Left lung (tissue), 10 donors: Measurements from ENCODE around the gene ECI1. TPM values are rescaled to one million over a fixed set of nuclear protein-coding genes. Genes with fewer than 3 reads are reported as not detected.

Source experiments
- ATAC-seq: fragments of 200-7000 bp; cut with Tn5 transposase; one replicate; pipeline ENCODE4 v1.9.1; 2020; ENCODE audit warnings: moderate library complexity
- DNase-seq, 4 donors: peaks; one replicate each; pipeline ENCODE4 v3.0.0-alpha.2; 2013 to 2020
- H3K27ac ChIP-seq, 2 donors: fragments of 200-600 bp; sonication (generic) in 1 of 2; one replicate each; pipeline versions ENCODE4 v1.5.0 to v1.8.0; 2020 to 2021
- H3K27me3 ChIP-seq, 2 donors: fragments of 200-600 bp; sonication (generic) in 1 of 2; one replicate each; pipeline versions ENCODE4 v1.5.0 to v1.8.0; 2020 to 2021
- H3K36me3 ChIP-seq, 2 donors: fragments of 200-600 bp; sonication (generic) in 1 of 2; one replicate each; pipeline versions ENCODE4 v1.5.0 to v1.8.0; 2020 to 2021
- H3K4me1 ChIP-seq, 2 donors: fragments of 200-600 bp; one replicate each; pipeline ENCODE4 v1.8.0; 2021
- H3K4me3 ChIP-seq, 2 donors: fragments of 200-600 bp; sonication (generic) in 1 of 2; one replicate each; pipeline versions ENCODE4 v1.5.0 to v1.8.0; 2020 to 2021; ENCODE audit warnings: mild to moderate bottlenecking in 1 of 2
- H3K9me3 ChIP-seq, 2 donors: fragments of 200-600 bp; sonication (generic) in 1 of 2; one replicate each; pipeline versions ENCODE4 v1.5.0 to v1.8.0; 2020 to 2021
- intact Hi-C, 2 donors: fragments of 100-400 bp; cut with DNase I; formaldehyde crosslinking; loops; one replicate each; pipeline versions ENCODE4 v1.11.2 to v1.14.2; 2022
- polyA plus RNA-seq, 6 donors: library from polyadenylated mRNA; unstranded; fragments of 120-200 nt; gene quantifications; one replicate each; pipeline ENCODE4 v1.2.1, GENCODE V29; 2013; ENCODE audit not compliant: insufficient read length in 6 of 6
- total RNA-seq, 2 donors: library from RNA; stranded (reverse); fragmentation: NEBNext Ultra II Directional; extraction: Animal tissue kit (Norgen Biotek cat#: 25700); gene quantifications; one replicate each; pipeline ENCODE4 v1.2.1, GENCODE V29; 2021
- TF ChIP-seq, protein P1 (sequence below), 2 donors: fragments of 200-600 bp; sonication (generic) in 1 of 2; IDR thresholded peaks; one replicate each; pipeline versions ENCODE4 v1.5.0 to v1.8.0; 2021; ENCODE audit warnings: antibody characterized with exemption in 2 of 2
- donor health status: DM: no; HTN: yes; CAD: no.
- donor health status: DM: no; HTN: no; CAD: no.

The ECI1 gene
- total and polyA plus RNA-seq, 8 donors, result 41.8 to 63.5 (median 51.2) TPM

- H3K9me3 ChIP-seq, result no peaks in the 10 kb centered on the region
- DNase-seq (peak in 1 of 4 donors; percentile 72), ATAC-seq (no peak)
- H3K4me3 ChIP-seq, result no peak overlapping the region
- H3K27me3 ChIP-seq, result peaks cover 16 to 36% of the 10 kb centered on the region in 2 donors
- intact Hi-C loops, result no loop called here
- peaks cover 15 to 26% of the 10 kb centered on the region in 2 donors for H3K4me1 ChIP-seq
- H3K27ac ChIP-seq, result no peak overlapping the region
- H3K36me3 ChIP-seq, result peaks cover 0 to 83% of the 10 kb centered on the region in 2 donors
- TF ChIP-seq, protein P1, sequence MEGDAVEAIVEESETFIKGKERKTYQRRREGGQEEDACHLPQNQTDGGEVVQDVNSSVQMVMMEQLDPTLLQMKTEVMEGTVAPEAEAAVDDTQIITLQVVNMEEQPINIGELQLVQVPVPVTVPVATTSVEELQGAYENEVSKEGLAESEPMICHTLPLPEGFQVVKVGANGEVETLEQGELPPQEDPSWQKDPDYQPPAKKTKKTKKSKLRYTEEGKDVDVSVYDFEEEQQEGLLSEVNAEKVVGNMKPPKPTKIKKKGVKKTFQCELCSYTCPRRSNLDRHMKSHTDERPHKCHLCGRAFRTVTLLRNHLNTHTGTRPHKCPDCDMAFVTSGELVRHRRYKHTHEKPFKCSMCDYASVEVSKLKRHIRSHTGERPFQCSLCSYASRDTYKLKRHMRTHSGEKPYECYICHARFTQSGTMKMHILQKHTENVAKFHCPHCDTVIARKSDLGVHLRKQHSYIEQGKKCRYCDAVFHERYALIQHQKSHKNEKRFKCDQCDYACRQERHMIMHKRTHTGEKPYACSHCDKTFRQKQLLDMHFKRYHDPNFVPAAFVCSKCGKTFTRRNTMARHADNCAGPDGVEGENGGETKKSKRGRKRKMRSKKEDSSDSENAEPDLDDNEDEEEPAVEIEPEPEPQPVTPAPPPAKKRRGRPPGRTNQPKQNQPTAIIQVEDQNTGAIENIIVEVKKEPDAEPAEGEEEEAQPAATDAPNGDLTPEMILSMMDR (IDR thresholded peaks at IDR 0.05), result no peak
Observed at GRCh38 chr16:2235234-2235651, 16.1 kb downstream of the ECI1 start.

- intact Hi-C loops, result no loop called here
- DNase-seq (no peak), ATAC-seq (no peak)
- Histone ChIP-seq H3K36me3 (peaks cover 0 to 83% of the 10 kb centered on the region in 2 donors), H3K4me1 (peaks cover 15 to 26% of the 10 kb centered on the region in 2 donors), H3K27me3 (peaks cover 16 to 36% of the 10 kb centered on the region in 2 donors), H3K4me3 (no peak overlapping the region), H3K9me3 (no peaks in the 10 kb centered on the region), H3K27ac (no peak overlapping the region)
- TF ChIP-seq, protein P1 (IDR thresholded peaks at IDR 0.05), result no peak
Observed at GRCh38 chr16:2234813-2235170, 16.6 kb downstream of the ECI1 start.

DNA sequence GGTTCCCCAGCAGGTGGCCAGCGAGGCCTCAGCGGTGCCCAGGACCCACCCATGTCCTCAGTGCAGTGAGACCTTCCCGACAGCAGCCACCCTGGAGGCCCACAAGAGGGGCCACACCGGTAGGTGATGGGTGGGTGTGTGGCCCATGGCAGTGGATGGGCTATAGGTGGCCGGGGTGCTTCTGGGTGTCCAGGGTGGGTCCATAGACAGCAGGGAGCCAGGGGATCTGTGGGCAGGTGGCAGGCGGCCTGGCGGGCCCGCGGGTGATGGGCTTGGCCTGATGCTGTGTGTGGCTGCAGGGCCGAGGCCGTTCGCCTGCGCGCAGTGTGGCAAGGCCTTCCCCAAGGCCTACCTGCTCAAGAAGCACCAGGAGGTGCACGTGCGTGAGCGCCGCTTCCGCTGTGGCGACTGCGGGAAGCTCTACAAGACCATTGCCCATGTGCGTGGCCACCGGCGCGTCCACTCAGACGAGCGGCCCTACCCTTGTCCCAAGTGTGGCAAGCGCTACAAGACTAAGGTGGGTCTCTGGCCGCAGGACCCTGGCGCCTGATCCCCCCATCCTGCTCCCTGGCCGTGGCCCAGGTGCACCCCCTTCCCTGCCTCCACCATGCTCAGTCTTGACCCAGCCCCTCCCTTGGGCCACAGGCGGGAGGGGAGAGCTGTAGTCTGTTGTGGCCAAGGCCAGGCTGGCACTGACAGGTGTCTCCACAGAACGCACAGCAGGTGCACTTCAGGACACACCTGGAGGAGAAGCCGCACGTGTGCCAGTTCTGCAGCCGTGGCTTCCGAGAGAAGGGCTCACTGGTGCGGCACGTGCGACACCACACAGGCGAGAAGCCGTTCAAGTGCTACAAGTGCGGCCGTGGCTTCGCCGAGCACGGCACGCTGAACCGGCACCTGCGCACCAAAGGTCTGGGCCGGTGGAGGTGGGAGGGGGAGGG, 17.2 kb downstream of the ECI1 start:
- TF ChIP-seq, protein P1 (IDR thresholded peaks at IDR 0.05), result no peak
- intact Hi-C loops, result no loop called here
- no peak overlapping the region for H3K4me3 ChIP-seq
- H3K4me1 ChIP-seq, result peaks cover 15 to 26% of the 10 kb centered on the region in 2 donors
- ATAC-seq (no peak), DNase-seq (peak in 1 of 4 donors; percentile 77)
- peaks cover 0 to 83% of the 10 kb centered on the region in 2 donors for H3K36me3 ChIP-seq
- no peaks in the 10 kb centered on the region for H3K9me3 ChIP-seq
- H3K27me3 ChIP-seq, result peaks cover 16 to 36% of the 10 kb centered on the region in 2 donors
- H3K27ac ChIP-seq, result no peak overlapping the region

DNA sequence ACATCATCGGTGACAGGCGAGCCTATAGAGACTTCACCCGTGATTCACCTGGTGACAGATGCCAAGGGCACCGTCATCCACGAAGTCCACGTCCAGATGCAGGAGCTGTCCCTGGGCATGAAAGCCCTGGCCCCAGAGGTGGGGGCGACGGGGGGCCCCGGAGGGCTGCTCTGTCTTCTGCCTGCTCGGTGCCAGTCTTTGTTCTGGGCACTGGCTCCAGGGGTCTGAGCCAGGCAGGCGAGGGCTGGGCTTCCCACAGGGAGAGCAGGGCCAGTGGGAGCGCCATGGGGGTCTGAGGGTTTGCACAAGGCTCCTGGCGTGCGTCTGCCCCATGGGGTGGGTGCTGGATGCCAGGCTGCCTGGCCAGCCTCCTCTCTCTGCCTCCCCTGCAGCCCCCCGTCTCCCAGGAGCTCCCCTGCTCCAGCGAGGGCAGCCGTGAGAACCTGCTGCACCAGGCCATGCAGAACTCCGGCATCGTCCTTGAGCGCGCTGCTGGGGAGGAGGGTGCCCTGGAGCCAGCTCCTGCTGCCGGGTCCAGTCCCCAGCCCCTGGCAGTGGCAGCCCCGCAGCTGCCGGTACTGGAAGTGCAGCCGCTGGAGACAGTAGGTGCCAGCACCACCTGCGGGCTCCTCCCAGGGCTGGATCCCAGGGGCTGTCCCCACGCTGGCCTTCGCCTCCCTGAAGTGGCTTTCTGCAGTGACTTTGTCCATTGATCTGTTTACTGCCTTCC, 18.2 kb downstream of the ECI1 start:
- no peaks in the 10 kb centered on the region for H3K9me3 ChIP-seq
- H3K4me3 ChIP-seq, result no peak overlapping the region
- peaks cover 15 to 25% of the 10 kb centered on the region in 2 donors for H3K4me1 ChIP-seq
- TF ChIP-seq, protein P1 (IDR thresholded peaks at IDR 0.05), result no peak
- no peak for ATAC-seq
- H3K27ac ChIP-seq, result no peak overlapping the region
- peak in 1 of 4 donors; percentile 68 for DNase-seq
- H3K36me3 ChIP-seq, result peaks cover 0 to 83% of the 10 kb centered on the region in 2 donors
- peaks cover 16 to 30% of the 10 kb centered on the region in 2 donors for H3K27me3 ChIP-seq
- intact Hi-C loops, result no loop called here
